NCI-H128 (cell line): Measurements from ENCODE around the gene ACP1.

ENCODE experiments used
- DNase-seq: peaks from one replicate; lab custom pipeline; 2025; ENCODE audit not compliant: unreplicated experiment; lab: John Stamatoyannopoulos, UW

ACP1 gene

DNA sequence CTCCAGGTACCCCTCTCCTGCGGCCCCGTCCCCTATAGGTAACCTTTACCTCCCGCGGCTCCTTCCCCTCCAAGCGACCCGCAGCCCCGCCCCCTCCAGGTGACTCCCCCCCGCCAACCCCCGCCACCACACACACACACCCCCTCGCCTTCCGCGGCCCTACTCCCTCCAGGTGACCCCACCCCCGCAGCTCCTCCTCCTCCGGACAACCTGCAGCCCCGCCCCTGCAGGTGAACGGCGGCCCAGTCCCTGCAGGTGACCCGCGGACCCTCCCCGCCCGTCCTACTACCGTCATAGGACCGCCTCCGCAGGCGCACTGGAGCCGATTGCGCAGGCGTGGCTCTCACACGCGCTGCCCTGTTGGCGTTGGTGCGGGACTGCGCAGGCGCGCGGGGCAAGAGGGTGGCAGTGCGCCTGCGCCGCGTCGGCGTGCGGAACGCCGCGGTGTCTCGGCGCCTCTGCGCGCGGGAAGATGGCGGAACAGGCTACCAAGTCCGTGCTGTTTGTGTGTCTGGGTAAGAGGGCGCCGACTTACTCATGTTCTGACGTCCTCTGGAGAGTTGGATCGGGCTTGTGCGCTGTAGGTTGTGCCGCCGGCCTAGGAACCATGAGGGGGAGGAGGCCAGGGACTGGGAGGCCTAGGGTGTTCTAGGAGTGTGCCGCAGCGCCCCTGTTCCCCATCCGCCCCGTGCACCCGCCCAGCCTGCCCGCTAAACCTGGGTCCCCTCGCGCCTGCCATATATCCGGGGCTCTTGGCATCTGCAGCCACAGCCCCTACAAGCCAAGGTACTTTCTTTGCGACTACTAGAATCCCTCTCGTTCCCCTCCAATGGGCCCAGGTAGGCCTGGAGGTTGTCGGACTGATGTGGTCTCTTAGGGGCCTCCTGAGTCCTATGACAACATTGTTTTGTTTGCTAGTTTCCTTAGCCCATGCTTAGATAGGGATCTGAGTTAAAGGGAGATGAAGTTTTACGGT, at the start of gene ACP1:
ACP1 (plus strand) TSS at position 455 of the 976 bp plus-strand sequence; CDS start at position 473, 18 bp downstream.
- DNase-seq: peak; percentile 95

DNA sequence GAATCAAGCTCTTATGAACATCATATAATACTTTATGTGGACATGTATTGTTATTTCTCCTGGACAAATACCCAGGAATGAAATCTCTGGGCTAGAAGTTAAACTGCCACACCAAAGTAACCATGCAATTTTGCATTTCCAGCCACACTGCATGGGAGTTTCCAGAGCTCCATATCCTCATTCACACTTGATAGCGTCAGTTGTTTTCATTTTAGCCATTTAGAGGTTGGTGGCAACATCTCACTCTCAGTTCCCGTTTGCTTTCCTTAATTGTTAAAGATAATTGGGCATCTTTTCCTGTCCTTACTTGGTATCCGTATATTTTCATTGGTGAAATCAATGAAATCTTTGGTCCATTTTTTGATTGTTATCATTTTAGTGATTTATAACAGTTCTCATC, 48.7 kb upstream of the ACP1 start:
- no peak for DNase-seq

DNA sequence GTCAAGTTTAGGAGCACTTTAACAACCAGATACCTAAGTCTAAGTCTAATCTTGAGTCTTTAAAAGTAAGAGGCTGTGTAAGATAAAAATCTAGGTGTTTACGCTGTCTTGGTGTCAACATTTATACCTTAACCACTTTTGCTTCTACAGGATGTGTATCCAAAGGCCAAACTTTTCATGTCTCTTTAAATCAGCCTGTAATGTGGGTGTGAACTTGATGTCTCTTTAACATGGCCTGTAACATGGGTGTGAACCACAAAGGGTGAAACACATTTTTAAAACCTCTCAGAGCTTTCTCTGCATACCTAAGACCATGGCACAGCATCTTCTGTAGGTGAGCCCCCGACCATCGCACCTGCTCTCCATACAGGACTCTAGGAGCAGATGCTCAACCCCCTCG, 41.3 kb upstream of the ACP1 start:
- no peak for DNase-seq

DNA sequence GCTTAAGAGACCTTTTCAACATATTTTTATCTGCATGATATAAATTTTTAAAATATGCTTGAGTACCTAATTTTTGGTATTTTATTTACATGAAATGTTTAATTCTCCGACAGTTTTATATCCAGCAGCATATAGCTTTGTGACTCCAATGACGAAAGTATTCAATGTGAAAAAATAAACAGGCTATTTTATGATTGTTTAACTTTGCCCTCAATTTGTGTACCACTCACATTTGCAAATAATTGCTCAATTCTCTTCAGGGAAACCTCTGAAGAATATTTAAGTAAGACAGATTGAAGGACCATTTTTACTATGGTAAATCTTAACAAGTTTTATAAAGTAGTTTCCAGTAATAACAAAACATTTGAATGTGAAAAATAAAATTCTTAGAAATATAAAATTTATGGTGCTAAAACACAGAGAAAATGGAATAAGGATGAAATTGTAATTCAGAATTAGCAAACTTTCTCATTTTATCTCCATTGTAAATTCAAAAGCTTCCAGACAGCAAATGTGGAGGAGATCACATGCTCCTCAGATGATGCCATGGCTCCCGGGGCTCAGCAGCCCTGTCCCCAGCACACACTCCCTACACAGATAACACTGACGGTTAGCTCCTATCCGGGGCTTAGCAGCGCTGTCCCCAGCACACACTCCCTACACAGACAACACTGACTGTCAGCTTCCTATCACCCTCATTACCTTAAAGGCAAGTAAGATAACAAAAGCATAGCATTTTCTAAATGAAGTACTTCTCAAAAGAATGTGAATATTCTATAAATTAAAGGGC, 40.6 kb upstream of the ACP1 start:
- no peak for DNase-seq

DNA sequence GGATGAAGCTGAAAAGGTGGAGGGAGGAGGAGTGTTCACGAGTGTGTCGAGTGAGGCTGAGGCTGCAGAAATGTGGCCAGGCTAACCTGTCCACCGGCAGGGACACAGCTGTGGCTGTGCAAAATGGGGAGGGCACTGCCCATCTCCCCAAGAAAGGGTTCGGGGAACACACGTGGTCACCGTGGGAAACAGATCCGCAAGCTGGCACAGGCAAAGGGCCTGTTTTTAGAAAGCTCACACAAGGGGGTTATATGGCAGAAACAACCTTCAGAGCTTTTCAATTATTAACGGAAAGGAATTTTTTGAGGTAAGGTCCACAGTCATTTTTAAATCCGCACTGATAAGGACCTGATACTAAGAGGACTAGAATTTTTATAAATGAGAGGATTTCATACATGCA, 36.6 kb upstream of the ACP1 start:
- DNase-seq: no peak

DNA sequence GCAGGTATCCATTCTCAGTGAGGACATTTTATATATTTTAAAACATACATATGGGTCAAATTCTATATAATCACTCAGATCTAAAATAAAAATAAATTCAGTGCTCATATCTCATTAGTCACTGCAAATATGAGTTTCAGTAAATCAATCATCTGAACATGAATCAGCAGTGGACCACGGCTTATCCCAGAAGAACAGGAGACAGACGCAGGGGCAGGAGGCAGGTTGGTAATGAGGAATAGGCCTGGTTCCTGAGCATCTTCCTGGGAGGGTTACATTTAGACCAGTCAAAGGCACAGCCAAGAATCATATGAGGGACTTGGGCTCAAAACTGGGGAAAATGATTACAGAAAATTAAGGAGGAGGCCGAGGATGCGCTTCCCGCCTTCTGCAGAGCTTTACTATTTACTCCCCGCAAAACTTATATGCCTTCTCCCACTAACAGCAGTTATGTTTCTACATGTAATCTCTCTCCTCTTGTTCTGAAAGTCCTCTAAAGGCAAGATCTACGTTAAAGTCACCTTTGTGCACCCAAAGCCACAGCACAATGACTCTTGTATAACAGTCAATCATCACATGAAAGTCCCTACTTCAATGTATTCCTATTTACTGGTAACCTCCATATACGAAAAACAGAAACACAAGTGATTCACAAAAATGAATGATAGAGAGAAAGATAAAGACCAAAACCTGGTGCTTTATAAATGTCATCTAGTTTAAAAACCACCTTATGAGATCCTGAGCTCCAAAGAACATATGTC, 36.0 kb upstream of the ACP1 start:
- DNase-seq: no peak

DNA sequence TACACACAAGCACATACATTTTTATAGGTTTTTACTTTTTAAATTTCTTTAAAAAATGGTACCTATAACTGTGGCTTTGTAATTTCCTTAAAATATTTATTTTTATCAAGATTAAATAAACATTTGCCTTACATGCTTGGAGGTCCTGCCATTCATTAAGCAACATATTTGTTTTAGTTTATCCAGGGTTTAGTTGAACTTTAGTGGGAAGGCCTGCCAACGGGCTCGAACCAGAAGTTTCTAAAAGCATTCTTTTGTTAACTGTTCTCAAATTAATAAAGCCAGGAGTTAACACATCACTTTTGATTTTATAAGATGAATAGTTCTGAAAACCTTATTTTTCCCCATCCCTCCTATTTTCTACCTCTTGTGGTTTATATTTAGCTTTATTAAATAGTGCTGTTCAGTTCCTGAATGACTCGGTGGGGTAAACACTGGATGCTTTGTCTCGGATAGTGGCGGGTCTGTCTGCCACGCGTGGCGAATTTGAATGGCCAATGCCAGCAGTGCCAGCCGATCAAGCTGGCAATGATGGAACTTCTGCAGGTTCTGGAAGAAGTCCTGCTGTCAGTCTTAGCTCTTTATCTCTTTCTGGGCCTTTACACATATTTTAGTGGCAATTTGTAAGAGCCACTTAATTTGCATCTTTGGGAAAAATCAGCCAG, 33.1 kb upstream of the ACP1 start:
- no peak for DNase-seq

DNA sequence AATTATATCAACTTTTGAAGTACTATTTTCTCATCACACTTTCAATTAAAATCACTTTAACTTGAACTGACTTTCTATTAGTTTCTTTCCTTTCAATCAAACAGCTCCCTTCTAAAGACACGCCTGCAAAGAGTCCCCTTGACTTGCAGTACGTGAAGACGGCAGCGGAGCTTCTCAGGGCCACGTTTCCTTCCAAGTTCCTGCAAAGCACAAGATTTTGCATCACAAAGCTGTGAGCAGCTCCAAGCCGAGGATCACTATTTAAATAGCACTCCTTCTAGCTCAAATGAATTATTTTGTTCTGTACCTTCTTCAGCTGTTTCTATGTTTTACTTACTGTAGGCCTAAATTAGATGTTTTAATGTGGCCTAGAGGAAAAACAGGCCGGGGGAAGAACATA, 31.7 kb upstream of the ACP1 start:
- no peak for DNase-seq

DNA sequence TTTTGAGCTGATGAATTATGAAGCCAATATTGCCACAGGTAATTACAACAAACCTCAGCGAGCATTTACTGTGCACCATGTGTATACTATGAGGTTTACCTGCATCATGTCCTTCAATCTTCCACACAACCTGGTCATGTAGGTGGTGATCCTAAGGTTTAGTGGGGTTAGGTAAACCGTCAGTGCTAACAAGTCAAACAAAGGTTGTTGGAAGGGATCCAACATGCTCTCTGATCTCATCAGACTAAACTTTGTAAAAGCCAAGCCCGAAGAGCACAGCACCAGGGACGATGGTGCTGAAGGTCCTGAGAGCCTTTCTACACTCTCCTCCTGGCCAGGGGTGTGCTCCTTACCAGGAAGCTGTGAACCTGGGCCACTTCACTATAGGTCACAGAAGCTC, 30.3 kb upstream of the ACP1 start:
- DNase-seq: no peak

DNA sequence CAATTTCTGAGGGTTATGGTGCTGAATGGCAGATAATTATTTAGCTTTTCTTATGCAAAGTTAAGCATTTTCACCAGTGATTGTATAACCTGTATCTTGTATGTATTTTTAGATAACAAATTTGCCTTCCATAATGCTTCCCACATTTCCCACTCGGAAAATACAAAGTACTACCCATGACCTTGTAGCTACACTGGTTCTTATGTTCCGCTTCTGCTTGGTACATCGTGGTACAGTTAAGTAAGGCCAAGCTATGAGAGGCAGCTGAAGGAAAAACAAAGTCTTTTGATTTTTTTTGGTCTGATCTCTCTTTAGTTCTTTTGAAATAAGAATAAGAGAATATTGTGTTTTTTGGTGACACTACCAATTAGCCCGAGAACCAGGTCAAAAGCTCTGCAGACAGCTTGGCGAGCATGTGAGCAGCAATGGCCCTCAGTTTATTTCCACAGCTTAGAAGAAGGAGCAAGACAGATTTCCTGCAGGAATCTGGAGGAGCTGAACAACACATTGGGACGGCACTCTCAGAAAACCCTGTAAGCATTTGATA, 27.7 kb upstream of the ACP1 start:
- DNase-seq: no peak

DNA sequence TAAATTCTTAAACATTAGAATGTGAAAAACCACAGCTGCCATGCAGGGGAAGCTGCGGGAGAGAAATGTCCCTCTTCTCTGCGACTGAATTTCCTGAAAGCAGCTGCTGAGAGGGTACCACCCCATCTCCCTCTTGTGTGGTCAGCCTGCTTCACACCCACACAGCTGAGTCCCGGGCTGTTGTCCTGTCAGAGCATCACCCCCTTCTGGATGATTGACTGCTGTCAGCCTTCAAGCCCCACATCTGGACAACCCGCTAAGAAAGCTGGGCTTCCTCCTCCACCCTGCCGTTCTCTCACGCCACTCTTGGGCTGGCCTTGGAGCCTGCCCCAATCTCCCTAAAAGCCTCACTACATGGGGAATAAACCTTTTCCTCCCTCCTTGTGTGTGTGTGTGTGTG, 26.9 kb upstream of the ACP1 start:
- no peak for DNase-seq

DNA sequence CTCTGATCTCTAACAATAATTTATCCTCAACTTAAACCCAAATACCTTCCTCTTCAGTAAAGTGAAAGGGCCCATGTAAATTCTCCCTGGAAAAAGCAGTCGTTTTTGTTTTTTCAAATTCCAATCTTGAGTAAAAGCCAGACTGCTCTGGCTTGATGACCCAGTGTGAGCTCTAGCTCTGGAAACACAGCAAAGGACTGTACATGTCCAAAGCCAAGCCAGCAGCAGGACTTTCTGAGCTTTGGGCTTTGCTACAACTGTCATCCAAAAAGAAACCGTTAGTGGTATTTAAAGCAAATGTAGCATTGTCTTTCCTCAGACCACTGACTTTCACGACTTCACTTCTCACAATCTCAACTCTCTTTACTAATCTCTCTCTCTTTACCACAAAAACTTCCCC, 26.3 kb upstream of the ACP1 start:
- DNase-seq: no peak

DNA sequence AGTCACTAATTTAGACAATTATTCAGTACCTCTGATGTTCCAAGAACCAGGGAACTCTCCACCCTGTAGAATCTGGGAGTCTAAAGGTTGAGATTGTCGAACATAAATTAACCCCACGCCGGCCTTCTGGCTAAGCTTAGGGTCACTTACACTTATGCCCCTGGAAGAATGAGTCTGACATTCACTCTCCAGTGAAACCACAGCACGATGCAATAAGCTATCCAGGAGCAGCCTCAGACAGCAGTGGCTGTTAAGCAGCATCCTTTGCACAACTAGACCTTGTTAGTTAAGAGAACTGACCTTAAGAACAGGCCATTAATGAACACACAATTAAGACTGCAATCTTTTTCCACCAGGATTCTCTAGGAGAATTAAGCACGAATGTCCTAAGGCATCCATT, 25.9 kb upstream of the ACP1 start:
- no peak for DNase-seq

DNA sequence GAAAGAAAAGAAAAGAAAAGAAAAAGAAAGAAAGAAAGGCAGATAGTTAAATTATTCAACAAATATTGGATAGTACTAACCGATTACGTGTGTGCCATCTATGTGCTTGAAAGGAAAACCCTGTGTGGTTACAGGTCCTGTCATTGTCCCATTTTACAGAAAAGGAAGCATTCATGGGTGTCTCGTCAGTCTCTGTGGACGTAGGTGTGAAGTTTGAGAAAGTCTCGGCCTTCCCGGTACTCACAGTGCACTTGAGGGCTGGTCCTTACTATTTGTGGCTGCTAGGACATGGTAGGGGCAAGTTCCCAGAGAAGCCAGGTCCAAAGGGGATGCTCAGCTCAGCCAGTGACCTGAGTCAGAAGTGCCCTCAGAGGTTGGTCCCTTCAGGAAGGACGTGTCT, 20.2 kb upstream of the ACP1 start:
- no peak for DNase-seq

DNA sequence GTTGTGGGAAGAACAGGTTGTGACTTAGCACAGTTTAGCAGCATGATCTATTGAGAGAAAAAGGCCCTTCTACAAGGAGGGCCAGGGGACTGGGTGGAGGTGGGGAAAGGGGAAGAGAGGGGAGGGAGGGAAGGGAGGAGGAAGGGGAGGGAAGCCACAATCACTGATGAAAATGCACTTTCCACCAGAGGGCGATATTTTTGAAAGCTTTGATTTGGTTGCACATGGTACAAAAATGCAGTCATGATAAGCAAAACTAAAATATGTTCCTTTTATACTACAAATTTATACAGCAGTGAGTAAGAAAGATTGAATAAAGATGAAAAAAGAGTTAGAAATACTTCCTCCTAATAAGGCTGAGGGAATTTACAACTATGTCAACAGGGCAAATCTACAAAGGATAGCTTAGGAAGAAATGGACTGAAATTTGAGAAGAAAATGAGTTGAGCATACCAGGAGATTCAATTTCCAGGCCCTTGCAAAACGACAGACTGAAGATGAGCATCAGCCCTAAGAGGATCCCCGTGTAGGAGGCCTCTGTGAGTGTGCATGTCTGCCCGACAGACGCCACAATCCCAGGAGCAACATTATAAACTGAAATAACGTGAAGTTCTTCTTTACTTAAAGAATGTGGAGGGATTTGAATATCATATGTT, 18.1 kb upstream of the ACP1 start:
- no peak for DNase-seq

DNA sequence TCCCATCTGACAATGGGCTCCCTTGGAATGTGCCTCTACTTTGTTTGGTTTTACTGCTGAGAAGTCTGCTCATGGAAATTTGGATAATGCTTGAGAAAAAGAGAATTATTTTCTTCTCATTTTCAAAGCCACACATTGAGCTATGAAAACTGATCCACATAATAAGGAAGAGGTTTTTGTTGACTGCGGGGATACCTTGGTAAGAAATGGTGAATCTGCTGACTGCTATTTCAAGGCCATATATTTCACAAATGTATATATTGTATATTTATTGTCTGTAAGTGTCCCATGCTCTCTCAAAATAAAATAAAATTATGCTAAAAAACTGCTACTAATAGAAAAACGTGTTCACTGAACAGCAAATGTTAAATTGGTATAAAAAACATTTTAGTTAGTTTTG, 16.0 kb upstream of the ACP1 start:
- DNase-seq: no peak

DNA sequence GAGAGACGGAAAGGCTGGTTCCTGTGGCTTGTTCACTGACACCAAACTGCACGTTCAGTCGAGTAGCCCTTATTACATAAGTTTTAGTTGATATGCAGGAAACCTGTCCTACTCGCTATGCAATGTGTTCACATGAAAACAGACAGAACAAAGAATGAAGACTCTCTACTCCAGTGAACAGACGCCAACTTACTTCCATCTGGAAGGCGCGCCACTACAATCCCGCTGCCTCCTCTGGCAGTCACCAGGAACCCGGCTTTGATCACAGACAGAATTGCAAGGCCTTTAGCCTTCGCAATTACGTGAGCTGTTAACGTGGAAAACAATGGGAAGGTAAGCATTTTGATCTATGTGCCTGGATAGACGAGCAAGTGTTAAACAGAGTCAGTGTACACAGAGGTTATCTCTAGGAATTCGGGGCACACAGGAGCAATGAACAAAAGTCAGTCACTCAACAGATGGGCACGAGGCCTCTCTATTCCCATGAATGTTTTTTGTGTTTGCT, 15.2 kb upstream of the ACP1 start:
- no peak for DNase-seq

DNA sequence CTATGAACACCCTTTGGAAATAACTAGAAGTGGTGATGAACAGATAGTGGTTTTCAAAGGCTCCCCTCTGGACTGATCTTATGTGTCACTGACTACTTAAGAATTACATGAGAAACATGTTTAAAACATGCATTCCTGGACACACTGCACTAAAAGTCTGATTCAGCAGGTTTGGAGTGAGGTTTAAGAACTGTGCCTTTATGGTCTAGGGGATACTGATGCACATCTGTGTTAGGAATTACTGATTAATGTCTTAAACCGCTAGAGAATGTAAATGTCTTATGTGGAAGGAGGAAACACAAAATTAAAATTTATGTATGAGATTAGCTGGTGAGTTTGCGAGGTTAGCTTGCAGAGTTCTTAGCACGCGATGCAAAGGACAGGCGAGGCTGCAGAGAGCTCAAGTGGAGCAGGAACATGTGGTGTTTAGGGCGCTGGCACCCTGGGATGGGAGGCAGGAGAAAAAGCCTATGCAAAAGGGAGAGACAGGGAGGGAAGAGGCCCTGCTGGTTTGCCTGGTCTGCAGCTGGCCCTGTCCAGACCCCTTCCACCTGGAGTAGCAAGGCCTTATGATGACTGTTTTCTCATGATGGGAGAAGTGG, 12.6 kb upstream of the ACP1 start:
- no peak for DNase-seq

DNA sequence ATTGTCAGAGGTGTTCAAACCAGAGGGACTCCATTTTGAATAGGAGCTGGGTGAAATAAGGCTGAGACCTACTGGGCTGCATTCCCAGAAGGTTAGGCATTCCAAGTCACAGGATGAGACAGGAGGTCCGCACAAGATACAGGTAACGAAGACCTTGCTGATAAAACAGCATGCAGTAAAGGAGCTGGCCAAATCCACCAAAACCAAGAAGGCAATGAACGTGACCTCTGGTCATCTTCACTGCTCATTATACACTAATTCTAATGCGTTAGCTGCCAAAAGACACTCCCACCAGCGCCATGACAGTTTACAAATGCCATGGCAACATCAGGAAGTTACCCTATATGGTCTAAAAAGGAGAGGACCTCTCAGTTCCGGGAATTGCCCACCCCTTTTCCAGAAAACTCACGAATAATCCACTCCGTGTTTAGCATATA, 11.5 kb upstream of the ACP1 start:
- no peak for DNase-seq
